Hypothalamus (tissue), 51 donors: ENCODE data around the gene TARM1.
"Not testable (repeated sequence)": the region's sequence is repeated elsewhere in the genome, so short reads cannot be mapped to it uniquely, and the experiment has no call there.

Source experiments
- DNase-seq, 51 donors: peaks; one replicate each; lab custom pipeline; 2025; lab: John Stamatoyannopoulos, UW

The TARM1 gene

DNA sequence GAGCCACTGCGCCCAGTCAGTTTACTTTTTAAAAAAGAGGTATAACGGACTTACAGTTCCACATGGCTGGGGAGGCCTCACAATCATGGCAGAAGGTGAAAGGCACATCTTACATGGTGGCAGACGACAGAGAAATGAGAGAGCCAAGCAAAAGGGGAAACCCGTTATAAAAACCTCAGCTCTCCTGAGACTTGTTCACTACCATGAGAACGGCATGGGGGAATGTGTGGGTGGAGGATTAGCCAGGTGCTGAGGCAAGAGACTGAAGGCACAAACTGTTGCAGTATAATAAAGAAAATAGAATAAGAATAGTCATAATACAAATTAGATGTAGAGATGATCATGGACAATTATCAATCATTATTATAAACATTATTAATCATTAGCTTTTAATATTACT lies 44.6 kb downstream of the TARM1 start:
- DNase-seq = not testable (repeated sequence)

DNA sequence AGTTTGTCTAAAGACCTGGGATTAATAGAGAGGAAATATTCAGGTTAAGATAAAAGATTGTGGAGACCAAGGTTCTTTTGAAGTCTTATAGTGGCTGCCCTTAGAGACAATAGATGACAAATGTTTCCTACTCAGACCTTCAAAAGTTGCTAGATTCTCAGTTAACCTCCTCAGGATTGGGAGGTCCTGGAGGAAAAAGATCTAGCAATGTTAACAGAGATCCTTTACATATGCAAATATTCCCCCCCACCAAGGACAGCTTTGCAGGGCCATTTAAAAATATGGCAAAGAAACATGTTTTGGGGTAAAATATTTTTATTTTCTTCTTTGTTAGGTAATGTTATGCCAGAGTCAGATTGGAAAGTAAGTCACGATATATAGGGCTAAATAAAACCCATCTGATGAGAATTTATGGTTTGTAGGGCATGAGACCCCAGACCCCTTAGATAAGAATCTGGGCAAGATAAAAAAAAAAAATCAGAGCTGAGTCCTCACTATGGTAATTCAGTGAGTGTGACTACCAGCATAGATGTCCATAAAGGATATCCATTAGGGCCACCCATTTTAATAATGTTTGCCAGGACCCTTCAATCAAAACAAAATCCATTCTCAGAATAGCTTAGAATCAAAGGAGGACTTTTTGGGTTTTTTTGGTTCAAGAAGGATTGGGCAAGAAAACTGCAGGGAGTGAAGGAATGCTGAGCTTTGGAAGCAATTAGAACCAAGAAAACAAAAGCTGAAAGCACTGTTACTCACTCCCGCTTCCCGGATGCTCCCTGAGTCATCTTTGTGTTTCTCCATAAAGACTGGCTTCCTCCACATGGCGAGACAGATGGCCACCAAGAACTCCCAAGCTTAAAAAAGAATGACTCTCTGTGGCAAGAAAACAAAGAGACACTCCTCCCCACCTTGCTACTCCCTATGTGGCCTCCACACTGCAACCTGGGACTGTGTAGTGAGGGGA lies 45.7 kb downstream of the TARM1 start:
- peak in 1 of 51 donors; percentile 48 for DNase-seq

DNA sequence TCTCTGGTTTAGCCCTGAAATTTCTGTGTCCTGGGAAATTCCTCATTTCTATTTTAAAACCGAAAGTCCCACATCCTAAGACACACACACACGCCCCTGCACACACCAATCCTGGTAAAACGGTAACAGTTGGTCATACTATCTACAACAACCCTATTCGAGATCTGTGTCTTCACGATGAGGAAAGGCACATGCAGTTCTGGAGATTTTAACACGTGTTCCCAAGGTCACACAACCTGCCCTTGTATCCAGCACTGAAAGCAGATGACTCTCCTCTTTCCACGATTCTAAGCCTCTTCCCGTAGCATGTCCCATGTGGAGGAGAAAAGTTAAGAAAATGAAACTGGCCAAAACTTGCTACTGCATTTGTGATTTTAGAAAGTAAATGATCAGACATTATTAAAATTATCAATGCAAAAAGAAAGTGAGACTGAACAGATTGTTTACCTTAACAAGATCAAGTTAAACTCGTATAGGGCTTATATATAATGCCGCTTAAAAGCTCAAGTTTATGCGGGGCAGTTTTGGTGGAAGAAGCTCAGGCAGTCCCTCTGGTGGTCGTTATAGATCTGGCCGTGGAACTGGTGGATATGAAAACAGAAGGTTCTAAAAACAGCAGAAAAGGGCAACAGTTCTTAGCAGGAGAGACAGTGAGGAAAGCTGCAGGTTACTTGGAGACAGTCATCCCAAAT lies 50.1 kb downstream of the TARM1 start:
- no peak for DNase-seq

DNA sequence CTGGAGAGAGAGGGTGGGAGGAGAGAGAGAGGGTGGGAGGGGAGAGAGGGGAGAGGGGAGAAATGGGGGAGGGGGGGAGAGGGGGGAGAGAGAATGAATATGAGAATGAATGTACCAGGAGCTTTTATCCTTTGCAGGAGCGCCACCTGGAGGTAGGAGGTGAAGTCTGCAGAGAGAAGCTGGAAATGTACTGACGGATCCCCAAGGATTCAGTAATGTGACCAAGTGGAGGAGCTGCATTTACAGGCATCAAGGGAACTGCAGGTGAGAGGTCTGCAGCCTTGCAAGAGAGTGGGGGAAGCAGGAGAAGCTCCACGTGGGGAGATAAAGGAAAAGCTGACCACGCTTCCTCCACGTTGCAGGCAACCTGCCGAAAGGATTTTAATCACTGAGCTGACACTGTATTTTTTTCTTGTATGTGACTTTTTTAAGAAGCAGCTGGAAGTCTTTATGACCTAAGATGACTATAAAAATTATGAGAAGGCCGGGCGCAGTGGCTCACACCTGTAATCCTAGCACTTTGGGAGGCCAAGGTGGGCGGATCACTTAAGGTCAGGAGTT lies 51.2 kb downstream of the TARM1 start:
- peak in 30 of 51 donors; percentile 1 to 63 (median 20) for DNase-seq

DNA sequence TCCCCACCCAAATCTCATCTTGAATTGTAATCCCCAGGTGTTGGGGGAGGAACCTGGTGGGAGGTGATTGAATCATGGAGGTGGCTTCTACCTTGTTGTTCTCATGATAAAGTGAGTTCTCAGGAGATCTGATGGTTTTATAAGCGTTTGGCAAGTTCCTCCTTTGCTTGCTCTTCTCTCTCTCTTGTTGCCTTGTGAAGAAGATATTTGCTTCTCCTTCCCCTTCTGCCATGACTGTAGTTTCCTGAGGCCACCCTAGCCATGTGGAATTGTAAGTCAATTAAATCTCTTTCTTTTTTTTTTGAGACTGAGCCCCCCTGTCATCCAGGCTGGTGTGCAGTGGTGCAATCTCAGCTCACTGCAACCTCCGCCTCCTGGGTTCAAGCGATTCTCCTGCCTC lies 51.9 kb downstream of the TARM1 start:
- DNase-seq = no peak

DNA sequence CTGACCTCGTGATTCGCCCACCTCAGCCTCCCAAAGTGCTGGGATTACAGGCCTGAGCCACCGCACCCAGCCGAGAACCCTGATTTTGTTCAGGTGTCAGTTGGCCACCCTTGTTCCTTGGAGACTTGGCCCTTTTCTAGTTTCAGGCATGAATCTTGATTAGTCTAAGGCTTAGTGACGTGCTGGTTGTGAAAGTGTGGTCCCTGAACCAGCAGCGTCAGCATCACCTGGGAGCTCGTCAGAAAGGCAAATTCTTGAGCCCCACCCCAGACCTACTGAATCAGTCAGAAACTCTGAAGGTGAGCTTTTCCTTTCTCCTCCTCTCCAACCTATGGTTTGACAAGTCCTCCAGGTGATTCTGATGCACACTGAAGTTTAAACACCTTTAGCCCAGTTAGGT lies 54.5 kb downstream of the TARM1 start:
- DNase-seq = no peak

GRCh38 chr19:54024660-54025059 lies 56.5 kb downstream of the TARM1 start:
- DNase-seq = no peak

GRCh38 chr19:54023191-54023590 lies 58.0 kb downstream of the TARM1 start:
- DNase-seq = no peak

DNA sequence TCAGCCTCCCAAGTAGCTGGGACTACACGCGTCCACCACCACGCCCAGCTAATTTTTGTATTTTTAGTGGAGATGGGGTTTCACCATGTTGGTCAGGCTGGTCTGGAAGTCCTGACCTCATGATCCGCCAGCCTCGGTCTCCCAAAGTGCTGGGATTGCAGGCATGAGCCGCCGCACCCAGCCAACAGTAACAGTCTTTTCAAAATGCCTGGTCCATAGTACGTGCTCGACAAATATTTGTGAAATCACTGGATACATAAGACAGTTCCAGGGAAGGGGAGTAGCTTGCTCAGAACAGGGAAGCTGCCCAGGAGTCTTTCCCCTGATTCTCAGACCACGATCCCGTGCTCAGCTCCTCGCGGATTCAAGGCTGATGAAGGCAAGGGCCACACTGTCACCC lies 59.2 kb downstream of the TARM1 start:
- no peak for DNase-seq

- no peak for DNase-seq
Observed at GRCh38 chr19:54021363-54021762, 59.8 kb downstream of the TARM1 start.
